ENCODE measurements around the gene SIGLEC11.

SIGLEC11 gene

DNA sequence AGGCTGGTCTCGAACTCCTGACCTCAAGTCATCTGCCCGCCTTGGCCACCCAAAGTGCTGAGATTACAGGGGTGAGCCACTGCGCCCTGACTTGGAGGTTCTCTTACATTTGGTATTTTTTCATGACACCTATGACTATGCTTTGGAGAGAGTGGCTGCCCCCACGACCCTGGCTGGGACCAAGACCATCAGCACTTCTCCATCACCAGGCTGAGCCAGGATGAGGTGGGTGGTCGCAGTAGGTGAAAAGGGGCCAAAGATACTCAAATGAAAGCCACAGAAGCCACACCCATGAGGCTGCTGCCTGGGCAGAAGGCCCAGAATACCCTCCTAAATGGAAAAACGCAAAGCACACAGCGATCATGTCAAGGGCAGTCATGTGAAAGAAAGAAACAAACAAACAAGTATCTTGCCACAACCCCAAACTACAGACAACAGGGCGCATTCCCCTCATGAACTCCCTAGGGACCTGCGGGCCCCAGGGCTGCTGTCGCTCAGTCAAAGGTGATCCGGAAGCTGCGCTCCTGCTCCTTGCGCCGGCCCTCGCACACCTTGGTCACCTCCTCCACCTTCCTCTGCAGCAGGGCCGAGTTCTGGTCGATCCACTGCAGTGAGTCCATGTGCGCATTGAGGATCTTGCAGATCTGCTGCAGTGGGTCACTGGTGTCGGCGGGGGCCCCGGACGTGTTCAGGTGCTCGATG lies 53.1 kb downstream of the SIGLEC11 start:
- DNase-seq (ENCODE audit: low read depth in 1 of 2, low spot score in 1 of 2), result no peak

DNA sequence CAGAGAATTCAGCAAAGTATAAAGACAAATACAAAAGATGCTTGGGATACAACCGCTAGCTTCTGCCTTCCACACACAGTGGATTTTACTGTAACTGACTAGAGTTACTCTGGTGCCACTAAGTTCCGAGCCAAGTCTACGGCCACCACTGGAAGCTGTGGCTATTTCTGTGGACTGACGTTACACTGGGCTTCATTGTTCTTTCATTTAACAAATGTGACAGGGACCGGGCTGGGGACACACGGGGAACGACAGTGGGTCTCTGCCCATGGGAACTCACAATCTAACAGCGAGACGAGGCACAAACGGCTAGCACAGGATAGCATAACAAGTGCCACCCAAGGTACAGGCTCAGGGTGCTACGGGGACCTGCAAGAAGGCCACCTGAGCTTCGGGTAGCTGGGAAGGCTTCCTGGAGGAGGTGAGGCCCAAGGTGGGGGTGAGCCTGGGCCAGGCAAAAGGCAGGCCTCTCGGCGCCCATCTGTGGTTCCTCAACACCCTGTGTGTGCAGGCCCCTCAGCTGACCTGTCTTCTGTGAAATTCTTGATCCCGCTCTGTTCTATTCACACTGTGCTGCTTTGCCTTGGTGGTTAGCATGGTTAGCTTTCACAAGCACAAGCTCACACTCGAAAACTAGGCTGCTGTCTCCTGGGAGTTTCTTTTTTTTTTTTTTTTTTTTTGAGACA lies 54.0 kb downstream of the SIGLEC11 start:
- DNase-seq (ENCODE audit: low read depth in 1 of 2, low spot score in 1 of 2), result no peak

DNA sequence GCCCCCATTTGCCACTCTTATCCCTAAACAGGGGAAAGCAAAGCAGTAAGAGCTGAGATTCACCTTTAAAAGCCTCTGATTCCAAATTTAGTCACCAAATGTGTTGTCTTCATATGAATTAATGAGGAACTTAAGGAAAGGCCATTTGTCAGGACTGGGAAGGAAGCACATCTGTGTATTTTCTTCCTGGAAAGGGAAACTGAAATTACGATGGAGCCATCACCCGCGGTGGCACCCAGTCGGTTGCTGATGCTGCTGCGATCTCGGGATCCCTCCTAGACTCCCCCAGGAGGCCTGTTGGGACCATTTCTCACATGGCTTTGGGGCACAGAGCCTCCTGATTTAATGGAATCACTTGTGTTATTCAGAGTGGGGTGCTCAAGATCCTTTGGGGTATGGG lies 56.8 kb downstream of the SIGLEC11 start:
- no peak for DNase-seq (ENCODE audit: low read depth in 1 of 2, low spot score in 1 of 2)
